Astrocyte (in vitro differentiated cells and primary cell): ENCODE data around the gene CDCA4. TPM values are rescaled to one million over a fixed set of nuclear protein-coding genes. Genes with fewer than 3 reads are reported as not detected.

Experiments used
- DNase-seq: peaks from one replicate; pipeline ENCODE4 v3.0.0-alpha.2; 2010; ENCODE audit warnings: low read depth
- FAIRE-seq: peaks from 2 replicates; lab custom pipeline; 2011; peaks lifted over from hg19 to GRCh38; lab: Jason Lieb, UNC
- H2AFZ ChIP-seq: 2 replicates; pipeline ENCODE4 v1.6.0; 2012; ENCODE audit warnings: low read depth, low read length, inconsistent platforms
- H3K27ac ChIP-seq: 2 replicates; pipeline ENCODE4 v1.5.1; 2011; ENCODE audit warnings: low read depth, low read length, inconsistent platforms
- H3K27me3 ChIP-seq: 2 replicates; pipeline ENCODE4 v1.6.0; 2011; ENCODE audit warnings: low read length, inconsistent platforms; ENCODE audit not compliant: insufficient read depth
- H3K36me3 ChIP-seq: 2 replicates; pipeline ENCODE4 v1.5.1; 2011; ENCODE audit warnings: low read length, inconsistent platforms; ENCODE audit not compliant: insufficient read depth
- H3K4me1 ChIP-seq: 2 replicates; pipeline ENCODE4 v1.5.1; 2011; ENCODE audit warnings: low read length, inconsistent platforms; ENCODE audit not compliant: insufficient read depth
- H3K4me2 ChIP-seq: 2 replicates; pipeline ENCODE4 v1.6.0; 2012; ENCODE audit warnings: low read length, inconsistent platforms
- H3K4me3 ChIP-seq: 2 replicates; pipeline ENCODE4 v1.5.1; 2011; ENCODE audit warnings: low read depth, mild to moderate bottlenecking, low read length, inconsistent platforms; ENCODE audit not compliant: insufficient read depth
- H3K79me2 ChIP-seq: 2 replicates; pipeline ENCODE4 v1.6.0; 2012; ENCODE audit warnings: mild to moderate bottlenecking, low read length, inconsistent platforms; ENCODE audit not compliant: insufficient read depth
- H3K9ac ChIP-seq: 2 replicates; pipeline ENCODE4 v1.6.0; 2012; ENCODE audit warnings: mild to moderate bottlenecking, low read length, inconsistent platforms
- H3K9me3 ChIP-seq: 2 replicates; pipeline ENCODE4 v1.5.1; 2012; ENCODE audit warnings: low read depth, mild to moderate bottlenecking, low read length, inconsistent platforms; ENCODE audit not compliant: insufficient read depth
- H4K20me1 ChIP-seq: 2 replicates; pipeline ENCODE4 v1.6.0; 2012; ENCODE audit warnings: low read length, inconsistent platforms; ENCODE audit not compliant: insufficient read depth
- H3K27ac Mint-ChIP-seq: one replicate; pipeline ENCODE4 v1.8.0; 2021; ENCODE audit warnings: mild to moderate bottlenecking, mixed read lengths; ENCODE audit not compliant: unreplicated experiment
- H3K27me3 Mint-ChIP-seq: one replicate; pipeline ENCODE4 v1.8.0; 2021; ENCODE audit warnings: low read depth, mixed read lengths; ENCODE audit not compliant: unreplicated experiment
- H3K36me3 Mint-ChIP-seq: one replicate; pipeline ENCODE4 v1.8.0; 2021; ENCODE audit warnings: low read depth, mixed read lengths; ENCODE audit not compliant: unreplicated experiment
- H3K4me1 Mint-ChIP-seq: one replicate; pipeline ENCODE4 v1.8.0; 2021; ENCODE audit warnings: low read depth, mixed read lengths; ENCODE audit not compliant: unreplicated experiment
- H3K4me3 Mint-ChIP-seq: one replicate; pipeline ENCODE4 v1.8.0; 2021; ENCODE audit warnings: mild to moderate bottlenecking, moderate library complexity, mixed read lengths; ENCODE audit not compliant: unreplicated experiment
- H3K9me3 Mint-ChIP-seq: one replicate; pipeline ENCODE4 v1.8.0; 2021; ENCODE audit warnings: mild to moderate bottlenecking, mixed read lengths; ENCODE audit not compliant: unreplicated experiment
- EZH2 ChIP-seq: IDR thresholded peaks from 2 replicates; pipeline ENCODE4 v1.6.1; 2012; ENCODE audit warnings: mild to moderate bottlenecking, low read length, inconsistent platforms; ENCODE audit not compliant: insufficient read depth
- total RNA-seq: library from RNA; stranded (reverse); gene quantifications from 2 replicates; pipeline ENCODE4 v1.2.1, GENCODE V29; 2021
- TF ChIP-seq, protein P1 (sequence below): IDR thresholded peaks from 2 replicates; pipeline ENCODE4 v1.5.1; 2011; ENCODE audit warnings: low read depth, mild to moderate bottlenecking, inconsistent platforms, low read length, moderate library complexity; ENCODE audit not compliant: insufficient read depth

Gene CDCA4
- total RNA-seq, 1 donor from 2014 or later, result 11.3 TPM

DNA sequence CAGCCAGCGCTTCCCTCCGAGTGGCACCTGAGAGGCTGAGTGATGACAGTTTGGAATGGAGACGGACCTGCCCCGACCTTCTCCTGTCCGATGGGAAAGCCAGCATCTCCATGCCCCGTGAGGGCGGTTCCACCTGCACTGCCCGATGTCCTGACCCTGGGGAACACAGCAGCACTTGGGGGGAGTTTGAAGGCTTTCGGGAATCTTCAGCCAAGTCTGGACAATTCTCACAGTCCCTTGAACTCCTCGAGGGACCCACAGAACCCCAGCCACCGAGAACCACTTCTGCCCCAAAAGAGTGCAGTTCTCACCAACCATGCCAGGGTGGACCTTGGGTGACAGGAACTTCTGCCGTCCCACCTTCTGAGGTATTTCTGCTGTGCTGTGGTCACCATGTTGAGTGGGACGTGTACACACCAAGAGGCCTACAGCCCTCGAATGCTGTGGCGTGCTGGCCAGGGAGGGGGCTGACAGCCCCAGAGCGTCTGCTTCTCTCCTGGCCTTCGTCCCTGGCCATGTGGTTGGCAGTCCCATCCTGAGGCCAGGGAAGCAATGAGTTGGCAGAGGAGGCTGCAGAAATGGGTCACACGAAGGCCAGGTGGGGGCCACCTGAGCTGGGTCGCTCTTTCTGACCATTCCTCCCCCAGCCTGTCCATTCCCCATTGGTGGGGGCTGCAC, 34.3 kb downstream of the CDCA4 start:
- H2AFZ ChIP-seq, result no peak overlapping the region
- DNase-seq (no peak), FAIRE-seq (no peak)
- H3K9me3 Mint-ChIP-seq, result no peaks in the 10 kb centered on the region
- H3K36me3 Mint-ChIP-seq, result peaks cover 5% of the 10 kb centered on the region
- peak overlapping the region; percentile 96 for H3K4me2 ChIP-seq
- H3K4me3 ChIP-seq, result peak overlapping the region; percentile 71
- no peaks in the 10 kb centered on the region for H4K20me1 ChIP-seq
- peaks cover 7% of the 10 kb centered on the region for H3K79me2 ChIP-seq
- no peak overlapping the region for H3K27ac ChIP-seq
- H3K27ac Mint-ChIP-seq, result no peak overlapping the region
- H3K9me3 ChIP-seq, result no peaks in the 10 kb centered on the region
- H3K4me1 Mint-ChIP-seq, result no peaks in the 10 kb centered on the region
- peak overlapping the region; percentile 84 for H3K9ac ChIP-seq
- peaks cover 8% of the 10 kb centered on the region for H3K27me3 Mint-ChIP-seq
- H3K36me3 ChIP-seq, result no peaks in the 10 kb centered on the region
- peak overlapping the region; percentile 78 for H3K4me3 Mint-ChIP-seq
- no peaks in the 10 kb centered on the region for H3K27me3 ChIP-seq
- peaks cover 8% of the 10 kb centered on the region for H3K4me1 ChIP-seq
- TF ChIP-seq, protein P1, sequence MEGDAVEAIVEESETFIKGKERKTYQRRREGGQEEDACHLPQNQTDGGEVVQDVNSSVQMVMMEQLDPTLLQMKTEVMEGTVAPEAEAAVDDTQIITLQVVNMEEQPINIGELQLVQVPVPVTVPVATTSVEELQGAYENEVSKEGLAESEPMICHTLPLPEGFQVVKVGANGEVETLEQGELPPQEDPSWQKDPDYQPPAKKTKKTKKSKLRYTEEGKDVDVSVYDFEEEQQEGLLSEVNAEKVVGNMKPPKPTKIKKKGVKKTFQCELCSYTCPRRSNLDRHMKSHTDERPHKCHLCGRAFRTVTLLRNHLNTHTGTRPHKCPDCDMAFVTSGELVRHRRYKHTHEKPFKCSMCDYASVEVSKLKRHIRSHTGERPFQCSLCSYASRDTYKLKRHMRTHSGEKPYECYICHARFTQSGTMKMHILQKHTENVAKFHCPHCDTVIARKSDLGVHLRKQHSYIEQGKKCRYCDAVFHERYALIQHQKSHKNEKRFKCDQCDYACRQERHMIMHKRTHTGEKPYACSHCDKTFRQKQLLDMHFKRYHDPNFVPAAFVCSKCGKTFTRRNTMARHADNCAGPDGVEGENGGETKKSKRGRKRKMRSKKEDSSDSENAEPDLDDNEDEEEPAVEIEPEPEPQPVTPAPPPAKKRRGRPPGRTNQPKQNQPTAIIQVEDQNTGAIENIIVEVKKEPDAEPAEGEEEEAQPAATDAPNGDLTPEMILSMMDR, result no peak
- TF ChIP-seq EZH2, result no peak

DNA sequence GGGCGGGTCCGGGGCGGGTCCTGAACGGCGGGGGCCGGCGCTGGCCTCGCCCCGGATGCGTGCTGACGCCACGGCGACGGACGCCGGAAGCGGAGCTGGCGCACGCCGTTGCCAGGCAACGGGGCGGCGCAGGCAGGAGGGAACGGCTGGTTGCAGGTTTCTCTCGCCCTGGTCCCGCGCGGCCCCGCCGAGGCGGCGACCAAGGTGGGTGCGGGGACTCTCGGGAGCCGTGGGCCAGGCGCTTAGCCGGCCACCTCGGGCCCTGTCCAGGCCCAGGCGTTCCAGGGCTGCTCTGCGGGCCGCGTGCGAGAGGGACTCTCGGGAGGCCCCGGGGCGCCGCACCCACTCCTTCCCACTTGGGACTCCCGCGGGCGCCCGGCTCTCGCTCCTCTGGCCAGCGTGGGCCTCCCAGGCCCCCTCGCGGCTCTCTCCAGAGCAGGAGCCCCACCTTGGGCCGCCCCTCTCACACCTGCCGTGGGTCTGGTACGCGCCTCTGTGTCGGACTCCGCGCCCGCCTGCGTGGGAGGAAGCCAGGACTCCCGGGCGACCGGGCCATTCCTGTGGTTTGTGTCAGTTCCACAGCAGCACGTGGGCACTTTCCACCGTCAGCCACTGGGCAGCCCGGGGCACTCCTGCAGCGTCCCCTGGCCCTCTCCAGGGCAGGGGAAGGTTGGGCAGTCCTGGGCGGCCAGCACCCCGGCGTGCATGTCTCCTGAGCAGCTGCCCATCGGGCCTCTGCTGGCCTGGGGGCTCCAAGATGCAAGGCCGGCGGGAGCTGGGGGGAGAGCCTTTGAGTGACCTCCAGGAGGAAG, 35.0 kb downstream of the CDCA4 start, which contains the start of gene CLBA1:
TSS of gene CLBA1 (plus strand) at position 114 of the 812 bp plus-strand sequence. CDS start at position 758, 644 bp downstream.
- H3K4me3 ChIP-seq, result peak within 1 kb of the TSS; percentile 71
- peaks cover 7% of the 10 kb centered on the region for H3K79me2 ChIP-seq
- TF ChIP-seq, protein P1, result no peak
- TF ChIP-seq EZH2, result no peak
- no peaks in the 10 kb centered on the region for H3K27me3 ChIP-seq
- DNase-seq, result peak; percentile 73
- H4K20me1 ChIP-seq, result no peaks in the 10 kb centered on the region
- peak within 1 kb of the TSS; percentile 83 for H2AFZ ChIP-seq
- H3K27ac Mint-ChIP-seq, result no peak within 1 kb of the TSS
- peak within 1 kb of the TSS; percentile 84 for H3K9ac ChIP-seq
- peaks cover 14% of the 10 kb centered on the region for H3K27me3 Mint-ChIP-seq
- H3K4me3 Mint-ChIP-seq, result peak within 1 kb of the TSS; percentile 78
- no peaks in the 10 kb centered on the region for H3K9me3 ChIP-seq
- no peaks in the 10 kb centered on the region for H3K9me3 Mint-ChIP-seq
- H3K4me2 ChIP-seq, result peak within 1 kb of the TSS; percentile 96
- peaks cover 4% of the 10 kb centered on the region for H3K36me3 Mint-ChIP-seq
- H3K36me3 ChIP-seq, result no peaks in the 10 kb centered on the region
- peaks cover 8% of the 10 kb centered on the region for H3K4me1 ChIP-seq
- FAIRE-seq, result no peak
- no peaks in the 10 kb centered on the region for H3K4me1 Mint-ChIP-seq
- H3K27ac ChIP-seq, result peak within 1 kb of the TSS; percentile 71
